GM19035 (cell line): ENCODE results near the gene KCMF1.

Experiments
- ATAC-seq: cut with Tn5 transposase; IDR thresholded peaks from one replicate; pipeline ENCODE4 v1.9.1; 2021; ENCODE audit not compliant: unreplicated experiment

KCMF1 gene

DNA sequence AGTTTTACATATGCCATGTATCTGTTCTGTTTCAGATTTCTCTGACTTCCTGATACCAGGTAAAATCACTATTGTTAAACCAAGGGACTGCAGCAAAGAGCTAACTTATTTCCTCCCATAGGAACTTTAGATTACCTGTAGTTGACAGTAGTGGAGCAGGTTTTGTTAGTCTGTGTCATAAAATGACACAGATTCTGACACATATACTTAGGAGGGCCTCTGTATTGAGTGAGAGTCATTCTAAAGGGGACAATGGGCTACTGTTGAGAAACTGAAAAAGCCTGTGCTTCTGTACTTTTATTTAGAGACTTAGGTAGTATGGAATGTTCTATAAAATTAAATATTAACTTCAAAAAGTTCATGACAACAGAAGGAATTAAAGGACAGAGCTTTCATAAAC is 48.2 kb downstream of the KCMF1 start:
- no peak for ATAC-seq

DNA sequence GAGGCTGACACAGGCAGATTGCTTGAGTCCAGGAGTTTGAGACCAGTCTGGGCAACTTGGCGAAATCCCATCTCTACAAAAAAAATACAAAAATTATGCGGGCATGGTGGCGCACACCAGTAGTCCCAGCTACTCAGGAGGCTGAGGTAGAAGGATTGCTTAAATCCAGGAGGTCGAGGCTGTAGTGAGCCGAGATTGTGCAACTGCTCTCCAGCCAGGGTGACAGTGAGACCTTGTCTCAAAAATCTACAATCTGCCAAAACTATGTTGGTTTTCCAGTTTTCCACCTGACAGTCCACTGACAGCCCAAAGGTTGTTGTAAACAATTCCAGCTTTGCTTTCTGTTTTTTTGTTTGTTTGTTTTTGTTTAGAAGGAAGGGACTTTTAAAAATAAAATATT is 51.3 kb downstream of the KCMF1 start:
- ATAC-seq, result no peak

DNA sequence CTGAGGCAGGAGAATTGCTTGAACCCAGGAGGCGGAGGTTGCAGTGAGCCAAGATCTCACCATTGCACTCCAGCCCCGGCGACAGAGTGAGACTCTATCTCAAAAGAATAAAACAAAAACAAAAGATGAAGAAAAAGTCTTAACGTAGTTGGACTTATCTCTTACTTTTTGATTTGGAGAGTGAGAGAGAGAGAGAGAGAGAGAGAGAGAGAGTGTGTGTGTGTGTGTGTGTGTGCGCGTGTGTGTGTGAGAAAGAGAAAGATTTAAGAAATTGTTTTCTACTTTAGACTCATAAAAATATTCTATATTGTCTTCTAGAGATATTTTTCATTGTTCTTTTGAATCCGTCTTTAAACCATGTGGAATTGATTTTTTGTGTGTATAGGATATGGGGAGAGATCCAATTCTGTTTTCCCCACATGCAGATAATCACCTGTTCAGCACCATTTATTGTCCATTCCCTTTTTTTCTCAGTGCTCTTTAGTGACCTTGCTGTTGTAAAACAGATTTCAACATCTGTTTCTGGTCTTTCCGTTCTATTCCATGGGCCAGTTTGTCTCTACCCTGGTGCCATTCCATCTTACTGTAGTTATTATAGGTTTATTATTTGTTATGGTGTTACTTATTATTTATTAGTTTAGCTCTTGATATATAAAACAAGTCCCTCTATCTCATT is 53.5 kb downstream of the KCMF1 start:
- ATAC-seq, result no peak

DNA sequence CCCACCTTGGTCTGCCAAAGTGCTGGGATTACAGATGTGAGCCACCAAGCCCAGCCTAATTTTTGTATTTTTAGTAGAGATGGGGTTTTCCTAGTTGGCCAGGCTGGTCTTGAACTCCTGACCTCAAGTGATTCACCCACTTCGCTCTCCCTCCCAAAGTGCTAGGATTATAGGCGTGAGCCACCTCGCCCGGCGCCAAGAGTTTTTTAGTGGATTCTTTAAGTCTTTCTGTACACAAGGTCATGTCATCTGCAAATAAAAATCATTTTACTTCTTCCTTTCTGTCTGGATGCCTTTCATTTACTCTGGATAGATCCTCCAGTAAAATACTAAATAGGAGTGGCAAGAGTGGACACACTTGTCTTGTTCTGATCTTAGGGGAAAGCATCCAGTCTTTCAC is 61.7 kb downstream of the KCMF1 start:
- ATAC-seq, result no peak

DNA sequence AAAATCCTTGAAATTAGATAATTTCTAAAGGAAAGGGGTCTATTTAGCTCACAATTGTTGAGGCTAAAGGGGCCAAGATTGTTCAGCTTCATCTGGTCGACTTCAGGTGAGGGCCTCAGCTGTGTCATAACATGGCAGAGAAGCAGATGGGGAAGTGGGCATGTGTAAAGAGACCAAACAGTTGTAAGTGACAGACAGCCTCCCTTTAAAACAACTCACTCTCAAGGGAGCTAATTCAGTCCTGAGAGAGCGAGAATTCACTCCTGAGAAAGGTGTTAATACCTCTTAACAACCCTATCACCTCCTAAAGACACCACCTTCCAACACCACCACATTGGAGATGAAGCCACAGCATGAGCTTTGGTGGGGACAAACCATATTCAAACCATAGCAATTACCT is 62.4 kb downstream of the KCMF1 start:
- no peak for ATAC-seq

DNA sequence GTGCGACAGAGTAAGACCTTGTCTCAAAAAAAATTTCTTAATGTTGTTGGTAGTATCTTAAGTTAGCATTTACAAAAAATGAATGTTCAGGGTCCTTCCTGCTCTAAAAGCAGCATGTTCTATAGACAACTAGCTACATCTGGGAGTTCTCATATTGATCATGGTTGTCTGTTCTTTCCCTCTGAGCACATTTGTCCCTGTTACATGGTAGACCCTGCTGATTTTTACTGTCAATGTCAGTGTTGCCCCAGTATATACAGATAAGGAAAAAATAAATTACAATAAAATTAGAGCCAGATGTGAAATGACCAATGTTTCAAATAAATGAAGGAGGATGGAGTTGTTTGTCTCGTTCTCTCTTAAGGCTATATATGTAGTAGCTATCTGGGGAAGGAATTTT is 63.2 kb downstream of the KCMF1 start:
- no peak for ATAC-seq

DNA sequence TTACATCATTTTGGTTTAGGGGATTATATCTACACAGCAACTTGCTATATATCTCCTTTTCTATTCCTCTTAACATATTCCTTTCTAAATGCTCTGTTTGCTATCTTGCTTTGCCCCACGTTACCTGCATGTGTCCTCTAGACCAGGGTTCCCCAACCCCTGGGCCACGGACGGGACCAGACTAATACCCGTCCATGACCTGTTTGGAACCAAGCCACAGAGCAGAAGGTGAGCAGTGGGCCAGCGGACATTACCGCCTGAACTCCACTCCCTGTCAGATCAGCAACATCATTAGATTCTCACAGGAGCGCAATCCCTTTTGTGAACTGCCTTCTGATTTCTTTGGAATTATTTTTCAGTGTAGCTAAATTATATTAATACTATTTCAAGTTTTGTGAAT is 66.7 kb downstream of the KCMF1 start:
- ATAC-seq, result no peak

DNA sequence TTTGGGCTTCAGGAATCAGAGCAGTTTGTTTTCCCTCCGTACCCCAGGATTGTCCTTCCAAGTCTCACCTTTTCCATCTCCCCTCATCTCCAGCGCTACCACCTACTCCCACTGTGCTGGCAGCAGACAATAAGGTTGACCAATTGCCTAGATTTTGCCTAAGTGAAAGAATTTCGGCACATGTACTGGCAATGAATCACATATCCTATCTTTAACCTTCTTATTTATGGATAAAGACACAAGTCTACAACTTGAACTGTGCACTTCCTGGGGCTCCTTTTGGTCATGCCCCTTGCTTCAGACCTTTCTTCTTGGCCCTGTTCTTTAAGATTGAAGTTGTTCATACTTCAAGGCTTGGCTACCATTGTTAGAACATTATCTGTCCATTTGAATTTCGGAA is 71.4 kb downstream of the KCMF1 start:
- ATAC-seq, result no peak

DNA sequence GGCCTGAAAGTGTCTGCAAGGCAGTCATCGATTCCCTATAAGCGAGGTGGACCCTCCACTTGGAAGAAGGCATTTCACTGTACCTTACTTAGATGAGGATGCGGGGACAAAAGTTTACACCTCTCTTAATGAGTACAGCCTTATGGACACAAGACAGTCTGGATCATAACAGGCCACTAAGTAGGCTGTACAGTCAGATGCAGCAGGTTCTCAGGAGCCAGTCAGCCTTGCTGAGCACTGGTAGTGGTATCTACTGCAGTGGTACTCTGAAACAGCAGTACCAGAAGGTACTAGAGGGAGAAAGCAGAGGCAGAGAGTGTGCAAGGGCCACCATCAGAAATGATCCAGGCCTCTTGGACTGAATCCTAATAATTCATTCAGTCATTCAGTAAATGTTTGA is 77.6 kb downstream of the KCMF1 start:
- ATAC-seq, result no peak

DNA sequence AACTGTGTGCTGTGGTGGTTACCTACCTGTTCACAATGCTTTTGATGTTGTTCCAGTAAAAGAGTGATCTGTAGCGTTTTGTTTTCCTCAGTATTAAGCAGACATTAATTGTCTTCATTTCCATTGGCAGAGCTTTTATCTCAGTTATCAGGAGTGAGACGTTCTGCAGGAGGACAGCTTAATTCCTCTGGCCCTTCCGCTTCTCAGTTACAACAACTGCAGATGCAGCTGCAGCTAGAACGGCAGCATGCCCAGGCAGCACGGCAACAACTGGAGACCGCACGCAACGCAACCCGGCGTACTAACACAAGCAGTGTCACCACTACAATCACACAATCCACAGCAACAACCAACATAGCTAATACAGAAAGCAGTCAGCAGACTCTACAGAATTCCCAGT is 78.3 kb downstream of the KCMF1 start:
- ATAC-seq, result no peak

DNA sequence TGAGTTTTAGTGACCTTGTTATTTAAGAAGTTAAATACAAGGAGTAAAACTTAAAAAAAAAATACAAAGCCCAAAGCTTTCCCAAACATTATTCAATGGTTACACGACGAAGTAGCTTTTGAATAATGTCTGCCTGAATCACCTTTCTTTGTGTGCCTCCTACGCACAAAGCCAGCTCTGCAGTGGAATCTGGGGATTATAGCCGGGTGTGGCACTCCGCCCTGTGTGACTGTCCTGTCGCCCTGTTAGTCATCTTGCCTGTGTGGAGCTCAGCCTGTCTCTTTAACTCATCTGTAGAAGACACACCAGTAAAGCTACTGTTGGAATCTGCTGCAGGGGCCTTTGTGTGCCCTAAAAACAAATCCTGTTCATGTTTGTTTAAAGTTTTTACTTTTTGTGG is 82.8 kb downstream of the KCMF1 start:
- no peak for ATAC-seq

DNA sequence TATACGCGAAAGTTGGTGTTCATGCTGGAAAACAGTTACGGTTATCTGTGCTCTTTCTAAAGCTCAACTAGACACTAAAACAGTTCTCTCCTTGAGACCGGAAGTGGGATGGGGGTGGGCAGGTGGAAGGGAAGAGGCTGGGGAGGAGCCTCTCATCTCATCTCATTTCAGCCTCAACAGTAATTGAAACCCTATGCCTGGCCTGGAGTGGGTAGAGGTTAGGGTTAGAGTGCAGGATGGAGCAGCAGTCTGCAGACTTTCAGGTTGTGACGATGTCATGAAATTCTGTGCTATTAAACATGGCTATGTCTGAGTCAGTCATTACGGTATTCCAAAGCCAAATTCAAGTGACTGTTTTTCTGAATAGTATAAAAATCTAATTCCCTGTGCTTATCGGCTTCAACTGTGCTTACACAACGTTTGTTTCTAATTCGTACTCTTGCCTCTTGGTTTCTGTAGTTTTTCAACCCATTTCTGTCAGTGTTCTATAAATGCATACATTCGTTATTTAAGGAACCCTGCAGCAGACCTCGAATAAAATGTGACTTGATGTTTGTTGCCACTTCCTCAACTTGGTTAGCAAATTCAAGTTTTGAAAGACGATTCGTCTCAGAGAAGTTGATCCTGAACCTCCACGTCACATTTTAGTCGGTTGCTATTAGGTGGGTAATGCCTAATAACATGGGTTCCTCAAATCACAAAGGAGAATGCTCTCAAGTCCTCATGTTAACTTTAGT is 86.4 kb downstream of the KCMF1 start:
- no peak for ATAC-seq

DNA sequence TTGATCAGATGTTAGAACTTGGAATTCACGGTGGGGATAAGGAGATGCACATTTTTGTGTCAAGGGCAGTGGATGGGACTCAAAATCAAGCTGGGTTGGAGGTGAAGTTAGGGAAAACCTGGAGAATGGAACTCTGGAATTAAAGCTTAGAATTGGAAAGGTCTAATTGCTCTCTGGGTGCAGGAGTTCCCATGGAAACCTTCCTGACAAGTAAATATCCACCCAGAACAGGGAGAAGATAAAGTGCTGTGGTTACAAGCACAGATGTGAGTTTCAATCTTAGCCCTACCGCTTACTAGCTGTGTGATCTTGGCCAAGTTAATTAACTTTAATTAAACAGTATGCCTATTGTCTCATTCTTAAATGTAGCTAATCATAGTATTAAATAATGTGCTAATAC is 90.9 kb downstream of the KCMF1 start:
- ATAC-seq, result no peak

DNA sequence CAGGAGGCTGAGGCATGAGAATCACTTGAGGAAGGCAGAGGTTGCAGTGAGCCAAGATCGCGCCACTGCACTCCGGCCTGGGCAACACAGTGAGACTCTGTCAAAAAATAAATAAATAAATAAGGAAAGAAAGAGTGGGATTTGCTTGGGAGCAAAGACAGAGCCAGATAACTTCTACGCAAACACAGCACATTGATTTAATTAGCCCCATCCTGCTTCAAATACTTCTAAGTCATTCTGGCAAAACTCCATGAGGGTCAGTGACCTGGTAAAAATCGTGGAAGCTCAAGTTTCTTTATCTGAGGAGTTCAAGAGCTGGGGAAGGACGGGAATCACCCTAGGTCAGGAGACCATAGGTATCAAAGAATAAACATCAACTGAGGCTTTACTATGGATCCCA is 91.6 kb downstream of the KCMF1 start:
- no peak for ATAC-seq

DNA sequence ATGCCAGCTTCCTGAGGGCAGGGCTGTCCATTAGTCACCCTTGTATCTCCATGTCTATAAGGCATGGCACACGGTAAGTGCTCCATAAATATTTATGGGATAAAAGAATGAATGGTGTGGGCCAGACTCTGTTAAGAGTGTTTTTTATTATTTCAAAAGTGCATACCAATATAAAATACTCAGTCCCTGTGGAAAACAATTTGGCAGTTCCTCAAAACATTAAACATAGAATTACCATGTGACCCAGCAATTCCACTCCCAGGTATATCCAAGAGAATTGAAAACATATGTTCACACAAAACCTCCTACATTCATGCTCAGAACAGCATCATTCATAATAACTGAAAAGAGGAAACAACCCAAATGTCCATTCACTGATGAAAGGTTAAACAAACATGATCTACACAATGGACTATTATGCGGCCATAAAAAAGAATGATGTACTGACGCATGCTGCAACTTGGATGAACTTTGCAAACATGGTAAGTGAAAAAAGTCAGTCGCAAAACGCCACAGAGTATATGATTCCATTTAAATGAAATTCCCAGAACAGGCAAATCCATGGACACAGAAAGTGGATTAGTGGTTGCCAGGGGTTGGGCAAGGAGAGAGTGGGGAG is 93.1 kb downstream of the KCMF1 start:
- no peak for ATAC-seq

DNA sequence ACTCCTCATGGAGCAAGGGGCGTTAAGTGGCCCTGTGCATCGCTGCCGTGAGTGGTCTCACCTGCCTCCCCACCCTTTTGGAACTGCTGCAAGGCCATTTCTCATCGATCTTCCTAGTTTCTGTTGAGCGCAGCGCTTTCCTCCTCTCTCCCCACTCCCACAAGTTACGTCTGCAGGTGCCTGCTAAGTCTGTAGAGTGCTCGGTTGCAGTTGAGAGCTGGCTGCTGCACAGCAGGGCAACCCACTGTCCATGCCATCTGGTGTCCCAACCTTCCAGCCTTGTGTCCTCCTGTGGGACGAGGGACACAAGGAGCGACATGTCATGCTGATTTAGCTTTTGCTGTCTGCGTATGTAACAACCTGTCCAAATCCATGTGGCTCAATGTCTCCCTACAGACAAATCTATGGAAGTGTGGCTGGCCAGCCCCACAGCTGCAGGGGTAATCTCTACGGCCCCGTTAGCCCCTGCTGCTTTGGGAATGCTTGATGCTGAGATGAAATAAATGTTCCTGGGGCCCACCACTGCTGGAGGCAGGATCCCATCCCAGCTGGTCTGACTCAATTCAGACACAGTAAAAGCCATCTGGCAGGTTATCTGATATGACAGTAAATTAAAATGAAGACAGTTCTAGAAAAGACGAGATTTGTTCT is 94.1 kb downstream of the KCMF1 start:
- no peak for ATAC-seq

DNA sequence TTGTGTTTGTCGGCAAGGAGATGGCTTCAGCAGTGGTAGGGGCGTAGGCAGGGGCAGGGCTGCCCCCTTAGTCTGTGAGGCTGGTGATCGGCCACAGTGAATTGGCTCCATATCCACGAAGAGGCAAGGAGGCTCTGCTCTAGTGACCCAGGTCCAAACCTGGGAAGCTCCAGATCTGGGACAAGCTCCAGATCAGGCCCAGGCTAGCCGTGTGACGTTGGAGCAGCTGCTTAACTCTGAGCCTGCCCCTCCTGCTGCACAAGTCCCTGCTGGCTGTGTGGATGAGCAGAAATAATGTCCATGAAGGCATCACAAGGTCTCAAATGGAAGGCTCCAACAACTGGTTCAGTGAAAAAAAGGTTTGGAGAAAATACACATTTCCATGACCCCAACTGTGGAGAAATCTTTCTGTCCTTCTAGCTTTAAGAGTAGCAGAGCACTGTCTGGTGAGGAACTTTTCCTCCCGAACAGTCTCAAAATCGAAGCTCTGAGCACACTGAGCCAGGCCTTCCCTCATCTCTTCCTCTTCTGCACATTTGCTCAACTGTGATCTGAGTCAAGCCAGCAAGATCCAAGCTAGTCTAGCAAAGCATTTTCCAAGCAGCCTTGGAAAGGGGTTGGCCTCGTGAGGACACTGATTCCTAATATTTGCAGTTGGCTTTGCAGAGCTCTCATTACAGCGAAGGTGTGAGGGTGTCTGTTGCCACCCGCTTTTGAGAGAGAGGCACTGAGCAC is 95.2 kb downstream of the KCMF1 start:
- no peak for ATAC-seq

DNA sequence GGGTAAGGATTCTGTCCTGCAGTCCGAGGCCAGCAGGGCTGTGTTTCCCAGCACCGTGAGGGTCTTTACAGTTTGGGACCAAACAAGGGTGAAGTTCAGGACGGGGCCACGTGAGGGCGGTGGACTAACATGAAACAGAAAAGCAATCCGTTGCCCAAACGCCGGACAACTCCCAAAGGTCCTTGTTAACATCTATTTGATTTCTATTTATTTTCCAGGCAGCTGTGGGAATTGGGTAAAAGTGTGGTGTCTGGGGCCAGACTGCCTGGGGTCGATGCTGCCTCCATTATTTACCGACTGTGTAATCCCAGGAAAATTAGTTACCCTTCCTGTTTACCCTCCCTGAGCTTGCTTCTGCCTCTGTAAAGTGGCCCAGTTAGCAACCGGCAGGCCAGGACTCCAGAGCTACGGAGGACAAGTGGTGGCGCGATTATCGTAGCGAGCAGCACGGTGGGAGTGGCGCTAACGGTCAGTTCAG is 96.0 kb downstream of the KCMF1 start:
- peak; percentile 70 for ATAC-seq

DNA sequence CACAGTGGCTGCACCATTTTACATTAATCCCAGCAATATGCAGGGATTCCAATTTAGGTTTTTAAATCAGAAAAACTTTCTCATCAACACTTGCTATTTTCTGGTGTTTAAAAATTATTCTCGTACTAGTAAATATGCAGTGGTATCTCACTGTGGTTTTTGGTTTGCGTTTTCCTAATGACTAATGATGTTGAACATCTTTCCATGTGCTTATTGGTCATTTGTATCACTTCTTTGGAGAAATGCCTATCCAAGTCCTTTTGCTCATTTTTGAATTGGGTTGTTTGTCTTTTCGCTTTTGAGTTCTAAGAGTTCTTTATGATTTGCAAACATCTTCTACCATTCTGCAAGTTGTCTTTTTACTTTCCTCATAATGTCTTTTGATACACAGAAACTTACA is 100.1 kb downstream of the KCMF1 start:
- no peak for ATAC-seq

DNA sequence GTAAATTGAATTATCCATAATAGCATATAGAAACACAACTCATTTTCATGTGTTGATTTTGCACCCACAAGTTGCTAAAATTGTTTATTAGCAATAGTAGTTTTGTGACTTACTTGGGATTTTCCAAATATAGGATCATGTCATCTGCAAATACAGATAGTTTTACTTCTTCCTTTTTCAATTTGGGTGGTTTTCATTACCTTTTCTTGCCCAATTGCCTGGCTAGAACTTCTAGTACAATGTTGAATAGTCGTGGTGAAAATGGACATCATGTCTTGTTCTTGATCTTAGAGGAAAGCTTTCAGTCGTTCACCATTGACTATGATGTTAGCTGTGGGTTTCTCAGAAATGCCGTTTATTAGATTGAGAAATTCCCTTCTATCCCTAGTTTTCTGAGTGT is 102.1 kb downstream of the KCMF1 start:
- no peak for ATAC-seq

DNA sequence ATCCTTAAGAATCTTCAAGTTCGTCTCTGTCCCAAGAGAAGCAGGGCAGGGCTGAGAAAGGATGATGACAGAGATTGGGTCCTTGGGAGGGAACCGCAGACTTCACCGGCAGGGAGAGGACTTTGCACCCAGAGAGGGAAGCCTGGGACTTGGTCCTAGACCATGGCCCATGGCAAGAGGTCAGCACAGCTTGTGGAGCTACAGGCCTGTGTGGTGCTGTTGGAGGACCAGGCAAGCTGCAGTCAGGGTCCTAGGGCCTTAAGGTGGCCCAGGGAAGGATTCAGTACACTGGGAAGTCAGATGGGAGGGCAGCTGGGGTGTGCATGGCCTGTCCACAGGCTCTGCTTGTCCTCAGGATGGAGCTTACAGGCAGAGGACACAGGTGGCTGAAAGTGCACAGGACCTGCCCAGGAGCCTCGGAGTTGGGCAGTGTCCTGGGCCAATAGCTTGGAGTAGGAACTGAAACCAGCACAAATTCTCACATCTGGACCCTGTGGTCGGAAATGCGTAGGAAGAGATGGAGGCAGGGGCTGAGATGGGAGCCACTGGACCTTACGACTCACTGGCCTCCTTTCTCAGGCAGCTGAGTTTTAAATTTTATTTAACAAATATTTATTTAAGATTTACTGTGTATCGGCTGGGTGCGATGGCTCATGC is 105.8 kb downstream of the KCMF1 start:
- ATAC-seq, result no peak
